ENCODE results near the gene PXDC1. TPM values are rescaled to one million over a fixed set of nuclear protein-coding genes. Genes with fewer than 3 reads are reported as not detected.
A peak's percentile ranks its signal among the peaks of the same experiment; 100 is the strongest.
"Not testable (repeated sequence)": the region's sequence is repeated elsewhere in the genome, so short reads cannot be mapped to it uniquely, and the experiment has no call there.

The PXDC1 gene
- total RNA-seq, 1 donor from 2014 or later = 48.4 TPM

DNA sequence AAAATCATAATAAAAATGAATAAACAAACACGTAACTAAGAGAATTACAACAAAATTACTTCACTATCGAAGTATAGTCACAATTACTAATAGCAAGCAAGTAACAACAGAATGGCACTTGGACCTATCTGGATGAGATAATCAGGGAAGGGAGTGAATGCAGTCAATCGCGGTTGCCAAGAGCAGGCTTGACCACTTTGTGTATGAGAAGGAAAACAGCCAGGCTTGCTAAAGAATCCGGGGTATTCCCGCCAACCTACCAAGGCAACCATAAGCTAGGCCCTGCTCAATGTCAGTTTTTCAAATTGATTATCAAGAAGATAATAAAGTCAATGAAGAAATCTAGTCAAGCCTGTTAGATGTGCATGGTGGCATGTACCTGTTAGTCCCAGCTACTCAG is 39.7 kb downstream of the PXDC1 start:
- peak; percentile 32 for DNase-seq (ENCODE audit: low spot score)

DNA sequence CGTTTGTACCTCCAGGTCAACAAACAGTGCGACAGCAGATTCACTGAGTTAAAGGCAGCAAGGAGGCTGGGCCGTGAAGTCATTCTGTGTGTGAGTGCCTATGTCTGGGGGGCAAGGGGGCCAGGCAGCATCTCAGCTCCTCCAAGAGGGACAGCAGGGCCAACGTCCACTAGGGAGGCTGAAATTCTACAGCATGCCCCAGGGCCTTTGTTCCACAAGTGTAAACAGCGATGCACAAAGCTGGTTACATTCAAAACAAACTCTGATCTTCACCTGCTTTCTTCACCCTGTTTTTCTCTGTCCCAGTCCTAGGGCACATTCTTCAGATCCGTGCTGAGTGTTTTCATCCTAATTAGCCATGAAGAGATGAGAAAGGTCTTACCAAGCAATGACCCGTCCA is 41.1 kb downstream of the PXDC1 start:
- DNase-seq (ENCODE audit: low spot score) = no peak

DNA sequence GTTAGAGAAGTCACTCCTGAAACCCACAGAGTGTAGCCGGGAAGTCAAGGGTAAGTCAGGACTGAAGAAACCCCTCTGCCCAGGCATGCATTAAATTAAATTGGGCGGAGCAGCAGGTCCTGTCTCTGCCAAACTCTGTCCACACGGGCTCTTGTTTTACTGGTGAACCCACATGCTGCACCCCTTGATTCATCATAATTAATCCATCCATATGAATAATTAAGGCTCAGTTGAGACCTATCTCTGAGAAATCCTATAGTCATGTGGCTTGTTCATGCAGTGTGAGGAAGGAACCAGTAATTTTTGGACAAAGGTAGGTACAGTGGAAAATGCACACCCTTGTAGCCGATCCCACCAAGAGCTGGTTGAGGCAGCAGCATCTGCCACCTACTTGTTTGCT is 43.0 kb downstream of the PXDC1 start:
- no peak for DNase-seq (ENCODE audit: low spot score)

DNA sequence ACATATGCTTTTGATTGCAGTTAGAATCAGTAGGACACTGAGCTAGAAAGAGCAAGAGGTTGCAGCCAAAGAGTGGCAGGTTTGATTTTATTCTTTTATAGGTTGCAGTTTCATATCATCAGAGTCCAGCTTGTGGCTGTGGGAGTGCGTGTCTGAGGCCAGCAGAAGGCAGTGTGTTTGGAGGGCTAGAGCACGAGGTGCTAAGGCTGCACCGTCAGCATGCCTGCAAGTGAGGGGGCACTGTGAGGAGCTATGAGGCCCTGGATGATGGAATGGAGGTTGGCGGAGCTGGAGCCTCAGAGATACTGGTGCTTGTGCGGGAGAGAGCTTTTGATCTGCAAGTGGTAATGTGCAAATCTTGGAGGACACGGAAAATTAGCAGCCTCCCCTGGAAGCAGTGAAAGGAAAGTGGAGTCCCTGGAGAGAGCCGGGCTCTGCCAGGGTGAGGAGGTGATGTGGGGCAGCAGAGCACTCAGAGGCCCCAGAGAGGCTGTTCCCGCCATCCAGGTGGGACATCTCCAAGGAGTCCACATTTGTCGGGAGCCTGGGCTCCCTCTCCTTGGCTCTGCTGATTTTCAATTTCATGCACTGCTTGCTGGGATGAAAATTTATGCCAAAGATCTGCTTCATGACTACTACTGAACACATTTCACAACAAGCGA is 43.6 kb downstream of the PXDC1 start:
- no peak for DNase-seq (ENCODE audit: low spot score)

DNA sequence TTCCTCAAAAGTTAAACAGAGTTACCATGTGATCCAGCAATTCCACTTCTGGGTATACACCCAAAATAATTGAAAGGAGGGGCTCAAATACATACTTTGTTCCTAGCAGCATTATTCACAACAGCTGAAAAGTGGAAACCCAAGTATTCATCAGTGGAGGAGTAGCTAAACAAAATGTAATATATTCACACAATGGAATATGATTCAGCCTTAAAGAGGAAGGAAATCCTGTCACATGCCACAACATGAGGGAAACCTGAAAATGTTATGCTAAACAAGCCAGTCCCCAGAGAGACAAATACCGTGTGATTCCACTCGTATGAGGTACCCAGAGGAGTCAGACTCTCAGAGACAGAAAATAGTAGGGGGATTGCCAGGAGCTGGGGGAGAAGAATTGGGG is 44.5 kb downstream of the PXDC1 start:
- no peak for DNase-seq (ENCODE audit: low spot score)

DNA sequence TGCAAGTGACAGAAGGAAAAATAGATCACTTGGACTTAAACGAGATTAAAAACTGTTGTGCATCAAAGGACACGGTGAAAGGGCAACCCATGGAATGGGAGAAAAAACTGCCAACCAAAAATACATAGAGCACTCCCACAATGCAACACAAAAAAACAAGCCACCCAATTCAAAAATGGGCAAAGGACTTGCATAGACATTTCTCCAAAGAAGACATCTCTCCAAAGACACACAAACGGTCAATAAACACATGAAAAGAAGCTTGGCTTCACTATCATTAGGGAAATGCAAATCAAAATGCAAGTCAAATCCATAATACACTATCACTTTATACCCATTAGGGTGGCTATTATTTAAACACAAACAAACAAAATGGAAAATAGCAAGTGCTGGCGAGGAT is 45.0 kb downstream of the PXDC1 start:
- no peak for DNase-seq (ENCODE audit: low spot score)

DNA sequence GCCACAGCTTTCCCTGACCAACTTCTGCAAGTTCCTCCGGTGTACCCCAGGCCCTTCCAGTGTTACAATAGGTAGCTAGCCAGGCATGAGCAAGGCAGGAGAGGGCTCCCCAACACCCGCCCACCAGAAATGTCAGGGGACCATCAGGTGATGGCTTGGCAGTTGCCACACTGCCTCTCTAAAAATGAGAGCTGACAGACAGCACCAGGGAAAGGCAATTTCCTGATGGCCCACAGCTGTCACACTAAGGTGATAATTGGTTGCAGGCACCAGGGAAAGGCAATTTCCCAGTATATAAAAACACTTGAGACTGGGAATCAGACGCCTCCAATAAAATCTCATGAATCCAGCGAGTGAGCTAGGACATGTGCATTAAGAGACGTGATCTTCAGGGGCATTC is 49.9 kb downstream of the PXDC1 start:
- DNase-seq (ENCODE audit: low spot score) = no peak

DNA sequence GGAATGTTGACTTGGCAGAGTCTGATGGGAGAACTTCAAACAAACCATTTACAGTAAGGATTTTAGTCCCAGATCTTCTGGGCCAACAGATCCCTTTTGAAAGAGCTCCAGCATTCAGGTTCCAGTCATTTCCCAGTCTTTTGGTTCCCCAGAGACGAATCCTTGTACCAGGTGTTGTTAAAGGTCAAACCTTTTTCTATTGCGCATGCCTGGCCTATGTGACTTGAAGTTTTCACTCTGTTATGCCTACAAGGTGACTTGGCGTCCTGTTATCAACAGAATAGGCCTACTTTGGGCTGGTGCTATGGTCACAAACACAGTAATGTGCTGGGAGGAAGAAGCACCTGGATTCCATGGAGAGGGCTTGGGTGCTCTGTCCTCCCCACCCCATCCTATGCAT is 52.3 kb downstream of the PXDC1 start:
- DNase-seq (ENCODE audit: low spot score) = no peak

DNA sequence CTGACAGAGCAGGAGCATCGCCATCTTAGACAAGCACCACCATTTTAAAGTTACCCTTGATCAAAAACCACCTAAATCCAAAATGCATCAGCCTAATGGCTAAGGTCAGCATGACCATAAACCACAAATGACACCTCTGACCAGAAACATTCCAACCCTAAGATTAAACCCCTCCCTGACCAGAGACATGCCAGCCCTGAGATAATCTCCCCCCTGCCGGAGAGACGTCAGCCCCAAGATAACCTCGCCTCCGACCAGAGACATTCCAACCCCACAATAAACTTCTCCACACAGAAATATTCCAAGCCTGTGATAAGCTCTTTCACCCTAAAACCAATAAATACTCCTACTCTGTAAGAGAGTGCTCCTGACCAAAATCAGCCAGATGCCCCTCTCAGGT is 53.5 kb downstream of the PXDC1 start:
- no peak for DNase-seq (ENCODE audit: low spot score)

DNA sequence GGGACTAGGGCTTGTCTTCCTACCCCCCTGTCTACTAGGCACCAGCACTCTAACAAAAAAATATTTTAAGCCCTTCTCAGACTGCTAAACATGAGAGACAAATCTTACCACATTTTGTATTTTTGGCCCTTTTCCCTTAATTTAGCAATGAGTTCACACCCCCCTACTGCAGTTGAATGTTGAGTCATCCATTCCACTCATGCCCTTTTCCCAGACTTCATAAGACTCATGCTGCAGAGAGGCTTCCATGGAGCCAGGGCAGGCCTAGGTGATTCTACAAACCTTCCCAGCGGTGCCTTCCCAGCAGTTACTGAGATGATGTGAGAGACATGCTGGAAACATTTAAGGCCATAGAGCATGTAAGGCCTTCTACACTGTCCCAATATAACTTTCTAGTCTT is 53.9 kb downstream of the PXDC1 start:
- no peak for DNase-seq (ENCODE audit: low spot score)

DNA sequence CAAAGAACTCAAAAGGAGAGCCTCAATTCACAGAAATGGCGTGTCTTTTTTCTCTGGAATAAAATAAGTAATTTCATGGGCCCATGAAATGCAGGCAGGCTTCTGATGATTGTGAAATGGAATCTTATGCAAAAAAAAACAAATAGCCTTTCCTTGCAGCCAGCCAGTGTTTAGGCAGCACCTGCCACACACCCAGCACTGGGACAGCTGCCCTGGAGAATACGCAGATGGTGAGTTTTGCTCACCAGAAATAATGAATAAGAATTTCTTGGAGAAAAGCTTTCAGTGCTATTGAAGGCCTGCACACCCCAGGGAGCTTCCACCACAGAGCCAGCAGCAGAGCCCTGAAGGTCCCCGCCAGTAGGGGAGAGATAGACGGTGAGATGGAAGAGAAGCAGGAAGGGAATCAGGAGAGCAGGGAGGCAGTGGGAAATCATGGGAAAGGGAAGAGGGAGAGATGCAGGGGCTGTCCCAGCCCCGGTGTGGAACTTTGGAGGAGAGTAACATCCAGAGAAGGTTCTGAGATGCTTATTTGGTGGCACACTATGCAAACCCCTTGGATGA is 54.9 kb downstream of the PXDC1 start:
- DNase-seq (ENCODE audit: low spot score) = no peak

DNA sequence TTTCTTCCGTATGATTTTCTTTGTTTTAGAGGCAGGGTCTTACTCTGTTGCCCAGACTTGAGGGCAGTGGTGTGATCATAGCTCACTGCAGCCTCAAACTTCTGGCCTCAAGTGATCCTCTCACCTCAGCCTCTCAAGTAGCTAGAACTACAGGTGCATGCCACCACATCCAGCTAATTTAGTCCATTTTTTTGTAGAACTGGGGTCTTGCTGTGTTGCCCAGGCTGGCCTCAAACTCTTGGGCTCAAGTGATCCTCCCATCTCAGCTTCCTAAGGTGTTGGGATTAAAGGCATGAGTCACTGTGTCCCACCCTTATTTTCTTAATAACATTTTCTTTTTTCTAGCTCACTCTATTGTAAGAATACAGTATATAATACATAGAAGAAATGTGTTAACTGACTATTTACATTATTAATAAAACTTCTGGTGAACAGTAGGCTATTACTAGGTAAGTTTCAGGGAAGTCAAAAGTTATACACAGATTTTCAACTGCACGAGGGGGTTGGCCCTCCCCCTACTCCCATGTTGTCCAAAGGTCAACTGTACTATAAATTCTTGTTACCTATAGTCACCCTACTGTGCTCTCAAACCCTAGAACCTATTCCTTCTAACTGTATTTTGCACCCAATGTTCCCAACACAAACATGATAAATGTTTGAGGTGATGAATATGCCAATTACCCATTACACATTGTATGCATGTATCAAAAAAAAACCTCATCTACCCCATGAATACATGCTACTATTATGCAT is 56.3 kb downstream of the PXDC1 start:
- DNase-seq (ENCODE audit: low spot score) = no peak

DNA sequence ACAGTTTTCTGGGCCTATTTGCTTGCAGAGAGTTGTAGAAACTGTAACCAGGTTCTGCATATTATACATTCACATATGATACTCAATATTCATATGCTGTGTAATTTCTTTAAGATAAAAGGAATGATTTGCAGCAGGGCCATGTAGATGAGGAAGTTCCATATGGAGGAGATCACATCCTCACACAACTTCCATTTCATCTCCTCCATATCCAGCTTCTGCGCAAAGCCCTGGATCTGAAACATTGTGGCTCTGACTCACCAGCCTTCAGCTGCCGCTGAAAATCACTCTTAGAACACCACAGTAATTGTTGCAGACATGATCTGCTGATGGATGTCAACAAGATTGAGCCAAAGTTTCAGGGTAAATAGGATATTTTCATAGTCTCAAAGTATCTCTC is 57.7 kb downstream of the PXDC1 start:
- DNase-seq (ENCODE audit: low spot score) = no peak

DNA sequence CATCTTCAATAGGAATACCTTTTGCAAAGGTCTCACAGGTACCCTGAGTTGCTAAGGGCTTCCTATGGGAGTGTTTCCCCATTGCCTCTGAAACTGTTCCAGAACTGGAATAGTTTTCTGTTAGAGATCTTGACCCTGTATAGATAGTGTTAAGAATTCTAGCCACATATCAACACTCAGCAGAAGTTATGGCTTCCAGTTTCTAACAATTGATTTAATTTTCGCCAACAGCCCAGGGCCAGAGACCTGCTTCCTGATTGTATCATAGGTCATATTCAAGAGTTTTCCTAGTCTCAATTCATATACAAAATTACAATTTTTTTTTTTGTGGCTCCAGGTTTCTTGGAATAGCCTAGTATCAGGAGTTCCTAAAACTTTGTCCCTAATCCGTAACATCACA is 61.0 kb downstream of the PXDC1 start:
- no peak for DNase-seq (ENCODE audit: low spot score)

DNA sequence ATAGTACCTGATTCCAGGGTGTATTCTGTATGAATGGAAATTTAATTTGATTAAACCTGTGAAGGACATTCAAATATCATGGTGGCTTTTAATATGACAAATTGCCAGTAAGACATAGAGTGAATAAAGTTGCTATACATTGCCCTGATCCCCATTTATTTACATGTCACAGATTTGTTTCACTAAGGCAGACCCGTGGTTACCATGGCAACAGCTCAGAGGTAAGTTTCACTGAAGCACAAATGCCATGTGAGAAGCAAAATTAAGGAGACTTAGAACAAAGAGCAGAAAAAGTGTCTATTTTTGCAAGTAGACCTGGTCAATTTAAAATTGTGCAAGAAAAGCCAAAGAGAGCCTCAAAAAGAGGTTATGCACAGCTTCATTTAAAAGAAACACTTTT is 63.7 kb downstream of the PXDC1 start:
- no peak for DNase-seq (ENCODE audit: low spot score)

DNA sequence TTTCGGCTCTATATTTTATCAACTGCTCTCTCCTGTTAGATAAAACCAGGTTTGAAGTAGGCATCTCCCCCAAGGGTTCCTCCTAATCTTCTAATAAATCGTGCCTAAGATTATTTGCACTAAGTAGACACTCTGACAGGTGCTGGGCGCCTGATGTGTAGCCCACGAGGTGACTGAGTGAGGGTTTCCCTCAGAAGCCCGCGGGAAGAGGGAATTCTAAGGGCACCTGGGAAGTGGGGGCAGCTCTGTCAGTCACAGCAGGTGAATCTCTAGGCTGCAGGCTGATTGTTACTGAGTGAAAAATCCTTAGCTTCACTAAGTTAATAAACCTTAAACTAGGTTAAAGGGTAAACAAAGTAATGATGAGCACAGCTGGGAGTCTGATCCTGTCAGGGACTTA is 68.2 kb downstream of the PXDC1 start:
- no peak for DNase-seq (ENCODE audit: low spot score)

DNA sequence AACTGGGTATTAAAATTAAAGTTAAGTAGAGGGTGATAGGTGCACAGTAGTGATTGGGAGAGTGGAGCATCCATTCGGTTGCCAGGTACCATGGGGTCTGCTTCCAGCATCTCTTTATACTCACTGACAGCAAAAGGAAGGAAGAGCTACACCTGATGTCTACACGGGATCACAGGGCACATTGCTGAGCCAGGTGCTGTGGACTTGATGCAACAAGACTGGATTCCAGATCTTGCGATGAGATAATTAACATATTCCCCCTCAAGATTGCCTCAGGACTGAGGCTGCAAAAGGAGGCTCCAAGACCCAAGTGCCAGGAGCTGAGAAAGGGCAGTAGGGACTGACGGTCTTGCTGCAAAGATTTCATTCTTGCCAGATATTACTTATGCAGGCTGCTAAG is 72.6 kb downstream of the PXDC1 start:
- DNase-seq (ENCODE audit: low spot score) = no peak

DNA sequence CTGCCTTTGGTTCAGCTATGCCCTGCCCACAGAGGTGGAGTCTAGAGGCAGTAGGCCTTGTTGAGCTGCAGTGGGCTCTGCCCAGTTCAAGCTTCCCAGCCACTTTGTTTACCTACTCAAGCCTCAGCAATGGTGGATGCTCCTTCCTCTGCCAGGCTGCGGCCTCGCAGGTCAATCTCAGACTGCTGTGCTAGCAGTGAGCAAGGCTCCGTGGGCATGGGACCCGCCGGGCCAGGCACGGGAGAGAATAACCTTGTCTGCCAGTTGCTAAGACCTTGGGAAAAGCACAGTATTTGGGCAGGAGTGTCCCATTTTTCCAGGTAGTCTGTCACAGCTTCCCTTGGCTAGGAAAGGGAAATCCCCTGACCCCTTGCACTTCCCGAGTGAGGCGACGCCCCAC is 73.8 kb downstream of the PXDC1 start:
- DNase-seq (ENCODE audit: low spot score) = not testable (repeated sequence)

DNA sequence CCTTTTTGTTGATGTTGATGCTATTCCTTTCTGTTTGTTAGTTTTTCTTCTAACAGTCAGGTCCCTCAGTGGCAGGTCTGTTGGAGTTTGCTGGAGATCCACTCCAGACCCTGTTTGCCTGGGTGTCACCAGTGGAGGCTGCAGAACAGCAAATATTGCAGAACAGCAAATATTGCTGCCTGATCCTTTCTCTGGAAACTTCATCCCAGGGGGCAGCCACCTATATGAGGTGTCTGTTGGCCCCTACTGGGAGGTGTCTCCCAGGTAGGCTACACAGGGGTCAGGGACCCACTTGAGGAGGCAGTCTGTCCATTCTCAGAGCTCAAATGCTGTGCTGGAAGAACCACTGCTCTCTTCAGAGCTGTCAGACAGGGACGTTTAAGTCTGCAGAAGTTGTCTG is 74.2 kb downstream of the PXDC1 start:
- DNase-seq (ENCODE audit: low spot score) = not testable (repeated sequence)
